Measurements from ENCODE around the gene PBRM1. TPM values are rescaled to one million over a fixed set of nuclear protein-coding genes. Genes with fewer than 3 reads are reported as not detected.

Gene PBRM1
- total RNA-seq, 1 donor from 2014 or later = 88.6 TPM

- Mint-ChIP-seq H3K27ac (peak overlapping the region; percentile 91), H3K4me1 (ENCODE audit: unreplicated experiment) (peaks cover 38% of the 10 kb centered on the region)
- peak; percentile 69 for DNase-seq (ENCODE audit: extremely low spot score, unreplicated experiment)
These were observed 151.2 kb downstream of the PBRM1 start for GRCh38 chr3:52534281-52535183.

GRCh38 chr3:52533623-52534280 lies 152.0 kb downstream of the PBRM1 start, which contains the start of gene NT5DC2:
NT5DC2 (minus strand) TSS chr3:52533857; CDS start chr3:52533737, 120 bp downstream.
- peak; percentile 85 for DNase-seq (ENCODE audit: extremely low spot score, unreplicated experiment)
- TF ChIP-seq CTCF (conservative IDR thresholded peaks at IDR 0.05) = peak; percentile 22
- H3K9me3 Mint-ChIP-seq = no peaks in the 10 kb centered on the region
- peaks cover 7% of the 10 kb centered on the region for H3K36me3 Mint-ChIP-seq
- peaks cover 31% of the 10 kb centered on the region for H3K4me1 Mint-ChIP-seq (ENCODE audit: unreplicated experiment)
- H3K27me3 Mint-ChIP-seq = no peaks in the 10 kb centered on the region
- H3K4me3 Mint-ChIP-seq = peak within 1 kb of the TSS; percentile 99
- H3K27ac Mint-ChIP-seq = peak within 1 kb of the TSS; percentile 91

More at GRCh38 chr3:52534281-52535183, 151.2 kb downstream of the PBRM1 start:
- TF ChIP-seq CTCF (conservative IDR thresholded peaks at IDR 0.05) = no peak
- peak overlapping the region; percentile 99 for H3K4me3 Mint-ChIP-seq
- no peaks in the 10 kb centered on the region for H3K27me3 Mint-ChIP-seq
- no peaks in the 10 kb centered on the region for H3K9me3 Mint-ChIP-seq
- H3K36me3 Mint-ChIP-seq = peaks cover 14% of the 10 kb centered on the region

DNA sequence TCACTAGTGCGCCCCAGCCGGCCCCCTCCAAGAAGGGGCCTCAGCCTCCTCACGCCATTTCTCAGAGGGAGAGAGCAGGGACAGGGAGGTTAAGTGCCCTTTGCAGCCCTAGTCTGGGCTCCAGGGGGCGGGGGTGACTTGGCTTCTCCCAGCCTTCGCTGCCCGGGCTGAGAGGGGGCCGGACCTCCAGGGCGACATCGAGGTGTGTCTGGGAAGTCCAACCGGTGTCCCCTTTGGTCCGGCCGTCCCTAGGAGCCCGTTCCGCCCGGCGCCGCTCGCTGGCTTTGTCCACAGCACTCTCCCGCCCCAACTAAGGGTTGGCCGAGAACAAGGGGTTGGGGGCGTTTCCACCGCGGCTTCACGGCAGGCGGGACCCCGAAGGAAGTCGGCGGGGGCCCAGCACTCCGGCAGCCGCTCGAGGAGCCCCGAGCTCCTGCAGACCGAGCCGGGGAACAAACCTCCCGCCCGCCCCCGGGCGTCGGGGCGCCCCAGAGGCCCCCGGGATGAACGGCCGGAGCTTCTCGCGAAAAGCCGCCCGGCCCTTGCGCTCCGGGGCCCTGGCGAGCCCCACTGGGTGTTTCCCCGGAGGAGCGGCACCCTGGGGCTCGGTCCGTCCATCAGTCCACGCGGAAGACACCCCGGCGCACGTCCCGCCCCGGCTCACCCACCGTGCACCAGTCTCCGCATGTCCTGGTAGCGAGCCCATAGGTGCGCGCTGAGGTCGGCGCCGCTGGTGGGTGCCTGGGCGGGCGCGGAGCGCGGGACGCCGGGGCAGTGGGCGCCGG lies 152.7 kb downstream of the PBRM1 start:
- no peaks in the 10 kb centered on the region for H3K9me3 Mint-ChIP-seq
- TF ChIP-seq CTCF (conservative IDR thresholded peaks at IDR 0.05) = no peak
- H3K36me3 Mint-ChIP-seq = peaks cover 5% of the 10 kb centered on the region
- peak overlapping the region; percentile 46 for H3K27ac Mint-ChIP-seq
- no peaks in the 10 kb centered on the region for H3K27me3 Mint-ChIP-seq
- peak overlapping the region; percentile 86 for H3K4me3 Mint-ChIP-seq
- peak; percentile 72 for DNase-seq (ENCODE audit: extremely low spot score, unreplicated experiment)
- peaks cover 27% of the 10 kb centered on the region for H3K4me1 Mint-ChIP-seq (ENCODE audit: unreplicated experiment)

GRCh38 chr3:52532517-52532837 lies 153.2 kb downstream of the PBRM1 start:
- H3K36me3 Mint-ChIP-seq = no peaks in the 10 kb centered on the region
- H3K9me3 Mint-ChIP-seq = no peaks in the 10 kb centered on the region
- peak overlapping the region; percentile 46 for H3K27ac Mint-ChIP-seq
- no peak for DNase-seq (ENCODE audit: extremely low spot score, unreplicated experiment)
- no peak for TF ChIP-seq CTCF (conservative IDR thresholded peaks at IDR 0.05)
- peaks cover 21% of the 10 kb centered on the region for H3K4me1 Mint-ChIP-seq (ENCODE audit: unreplicated experiment)
- no peaks in the 10 kb centered on the region for H3K27me3 Mint-ChIP-seq
- peak overlapping the region; percentile 86 for H3K4me3 Mint-ChIP-seq

- peak overlapping the region; percentile 86 for H3K4me3 Mint-ChIP-seq
- no peak for TF ChIP-seq CTCF (conservative IDR thresholded peaks at IDR 0.05)
- H3K9me3 Mint-ChIP-seq = no peaks in the 10 kb centered on the region
- peaks cover 18% of the 10 kb centered on the region for H3K4me1 Mint-ChIP-seq (ENCODE audit: unreplicated experiment)
- H3K27me3 Mint-ChIP-seq = no peaks in the 10 kb centered on the region
- H3K36me3 Mint-ChIP-seq = no peaks in the 10 kb centered on the region
- no peak for DNase-seq (ENCODE audit: extremely low spot score, unreplicated experiment)
- H3K27ac Mint-ChIP-seq = no peak overlapping the region
These were observed 153.7 kb downstream of the PBRM1 start for GRCh38 chr3:52531860-52532516.
